ENCODE measurements around the gene STPG3.

GRCh38 chr9:137295238-137295811, 44.2 kb downstream of the STPG3 start:
- TF ChIP-seq SIN3A (IDR thresholded peaks at IDR 0.05; ENCODE audit: borderline replicate concordance, insufficient read depth, low read length) (no peak), REST (IDR thresholded peaks at IDR 0.05; ENCODE audit: insufficient read depth in 1 of 2, low read depth in 2 of 2, low read length in 2 of 2) (no peak), POLR2AphosphoS5 (IDR thresholded peaks at IDR 0.05; ENCODE audit: low read depth, low read length) (no peak)

All from PFSK-1 (cell line).